Breast epithelium (tissue), 4 donors: ENCODE results near the gene CRYBB2. TPM values are rescaled to one million over a fixed set of nuclear protein-coding genes. Genes with fewer than 3 reads are reported as not detected.
"Not testable (repeated sequence)": the region's sequence is repeated elsewhere in the genome, so short reads cannot be mapped to it uniquely, and the experiment has no call there.

ENCODE experiments used
- DNase-seq, 2 donors: peaks; one replicate each; pipeline ENCODE4 v3.0.0-alpha.2; 2019; ENCODE audit warnings: low spot score in 2 of 2
- H3K27ac ChIP-seq, 2 donors: fragments of 200-600 bp; sonication (generic) in 1 of 2; one replicate each; pipeline ENCODE4 v1.5.1; 2016 to 2019; ENCODE audit warnings: mild to moderate bottlenecking in 1 of 2
- H3K27me3 ChIP-seq, 2 donors: fragments of 200-600 bp; sonication (generic) in 1 of 2; one replicate each; pipeline versions ENCODE4 v1.5.1 to v1.6.0; 2017 to 2019; ENCODE audit warnings: control low read depth in 1 of 2, mild to moderate bottlenecking in 1 of 2
- H3K36me3 ChIP-seq: fragments of 200-600 bp; one replicate; pipeline ENCODE4 v1.5.1; 2019
- H3K4me1 ChIP-seq, 2 donors: fragments of 200-600 bp; sonication (generic); one replicate each; pipeline ENCODE4 v1.5.1; 2016 to 2019; ENCODE audit warnings: control low read depth in 1 of 2
- H3K4me3 ChIP-seq, 3 donors: fragments of 200-600 bp; sonication (generic); 1 replicate in 2 of 3; 2 replicates in 1 of 3; pipeline ENCODE4 v1.5.1; 2016 to 2019; ENCODE audit warnings: mild to moderate bottlenecking in 3 of 3, moderate library complexity in 2 of 3
- H3K9me3 ChIP-seq, 2 donors: fragments of 200-600 bp; sonication (generic) in 1 of 2; one replicate each; pipeline ENCODE4 v1.5.1; 2016 to 2019; ENCODE audit warnings: control low read depth in 1 of 2
- POLR2A ChIP-seq: fragments of 450-650 bp; IDR thresholded peaks from one replicate; pipeline ENCODE4 v1.6.1; 2016; ENCODE audit warnings: antibody characterized with exemption, mild to moderate bottlenecking, moderate library complexity
- POLR2AphosphoS5 ChIP-seq, 3 donors: sonication (generic); formaldehyde crosslinking; IDR thresholded peaks; one replicate each; pipeline ENCODE4 v1.6.1; 2017; ENCODE audit warnings: antibody characterized with exemption in 3 of 3
- intact Hi-C: fragments of 100-400 bp; cut with DNase I; formaldehyde crosslinking; loops from one replicate; pipeline ENCODE4 v1.15.1; 2023; ENCODE audit warnings: low total_unique reads
- total RNA-seq, 3 donors: library from RNA; depleted of rRNA; stranded (reverse); fragments of >200 nt; gene quantifications; one replicate each; pipeline ENCODE4 v1.1.0, GENCODE V29; 2016
- TF ChIP-seq, protein P1 (sequence below), 3 donors: fragments of 450-650 bp; IDR thresholded peaks; one replicate each; pipeline ENCODE4 v1.5.1; 2016 to 2017; ENCODE audit warnings: antibody characterized with exemption in 3 of 3, mild to moderate bottlenecking in 3 of 3, moderate library complexity in 3 of 3

CRYBB2 gene
- total RNA-seq, 3 donors from 2014 or later, result 0.66 TPM; not detected in 2

DNA sequence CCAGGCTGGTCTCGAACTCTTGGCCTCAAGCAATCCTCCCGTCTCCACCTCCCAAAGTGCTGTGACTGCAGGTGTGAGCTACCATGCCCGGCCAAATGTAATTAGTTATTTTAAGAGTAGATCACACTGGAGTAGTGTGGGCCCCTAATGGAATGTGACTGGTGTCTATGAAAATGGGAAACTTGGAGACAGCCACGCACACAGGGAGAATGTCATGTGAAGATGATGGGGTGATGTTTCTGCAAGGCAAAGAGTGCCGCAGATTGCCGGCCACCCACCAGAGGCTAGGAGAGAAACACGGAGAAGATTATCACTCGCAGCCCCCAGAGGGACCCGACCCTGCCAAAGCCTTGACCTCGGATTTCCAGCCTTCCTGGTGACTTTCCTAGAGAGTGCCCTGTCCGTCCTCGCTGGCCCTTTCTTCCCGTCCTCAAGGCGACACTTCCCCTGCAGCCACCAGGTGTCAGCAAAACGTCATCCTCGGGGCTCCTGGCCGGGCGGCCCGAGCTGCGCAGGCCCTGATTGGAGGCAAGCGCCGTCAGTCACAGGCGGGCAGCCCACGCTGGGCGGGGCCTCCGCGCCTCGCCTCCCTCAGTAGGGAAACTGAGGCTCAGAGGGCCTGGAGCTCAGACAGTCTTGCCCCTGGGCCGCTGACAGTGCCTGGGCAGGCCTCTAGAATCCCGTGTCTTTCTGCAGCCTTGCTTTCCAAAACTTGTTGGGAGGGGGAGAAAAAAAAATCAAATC, 16.3 kb downstream of the CRYBB2 start:
- TF ChIP-seq POLR2AphosphoS5 (IDR thresholded peaks at IDR 0.05), result no peak
- TF ChIP-seq, protein P1, sequence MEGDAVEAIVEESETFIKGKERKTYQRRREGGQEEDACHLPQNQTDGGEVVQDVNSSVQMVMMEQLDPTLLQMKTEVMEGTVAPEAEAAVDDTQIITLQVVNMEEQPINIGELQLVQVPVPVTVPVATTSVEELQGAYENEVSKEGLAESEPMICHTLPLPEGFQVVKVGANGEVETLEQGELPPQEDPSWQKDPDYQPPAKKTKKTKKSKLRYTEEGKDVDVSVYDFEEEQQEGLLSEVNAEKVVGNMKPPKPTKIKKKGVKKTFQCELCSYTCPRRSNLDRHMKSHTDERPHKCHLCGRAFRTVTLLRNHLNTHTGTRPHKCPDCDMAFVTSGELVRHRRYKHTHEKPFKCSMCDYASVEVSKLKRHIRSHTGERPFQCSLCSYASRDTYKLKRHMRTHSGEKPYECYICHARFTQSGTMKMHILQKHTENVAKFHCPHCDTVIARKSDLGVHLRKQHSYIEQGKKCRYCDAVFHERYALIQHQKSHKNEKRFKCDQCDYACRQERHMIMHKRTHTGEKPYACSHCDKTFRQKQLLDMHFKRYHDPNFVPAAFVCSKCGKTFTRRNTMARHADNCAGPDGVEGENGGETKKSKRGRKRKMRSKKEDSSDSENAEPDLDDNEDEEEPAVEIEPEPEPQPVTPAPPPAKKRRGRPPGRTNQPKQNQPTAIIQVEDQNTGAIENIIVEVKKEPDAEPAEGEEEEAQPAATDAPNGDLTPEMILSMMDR (IDR thresholded peaks at IDR 0.05), result peak in 2 of 3 donors; percentile 51 to 68
- Histone ChIP-seq H3K36me3 (no peaks in the 10 kb centered on the region), H3K4me3 (no peak overlapping the region), H3K4me1 (no peaks in the 10 kb centered on the region), H3K27ac (no peak overlapping the region), H3K27me3 (peaks cover 0 to 7% of the 10 kb centered on the region in 2 donors), H3K9me3 (no peaks in the 10 kb centered on the region)
- intact Hi-C loops, result no loop called here
- peak; percentile 27 to 82 for DNase-seq

DNA sequence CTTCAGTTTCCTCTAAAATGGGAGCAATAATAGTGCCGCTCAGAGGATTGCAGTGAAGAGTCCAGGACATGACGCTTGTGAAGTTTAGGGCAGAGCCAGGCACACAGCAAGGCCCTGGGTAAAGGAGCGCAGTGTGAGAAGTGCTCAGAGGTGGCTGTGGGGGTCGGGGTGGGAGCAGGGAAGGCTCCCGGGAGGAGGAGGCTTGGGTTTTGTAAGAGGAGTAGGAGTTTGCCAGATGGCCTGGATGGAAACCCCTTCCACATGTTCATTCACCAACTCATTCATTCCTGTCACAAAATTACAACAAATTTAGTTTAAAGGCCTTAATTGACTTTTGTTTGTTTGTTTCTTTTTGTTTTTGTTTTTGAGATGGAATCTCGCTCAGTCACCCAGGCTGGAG, 17.0 kb downstream of the CRYBB2 start:
- TF ChIP-seq POLR2A (no peak), POLR2AphosphoS5 (IDR thresholded peaks at IDR 0.05) (no peak)
- TF ChIP-seq, protein P1 (IDR thresholded peaks at IDR 0.05), result no peak
- Histone ChIP-seq H3K36me3 (no peaks in the 10 kb centered on the region), H3K27ac (no peak overlapping the region), H3K27me3 (peaks cover 0 to 7% of the 10 kb centered on the region in 2 donors), H3K9me3 (no peaks in the 10 kb centered on the region), H3K4me3 (no peak overlapping the region), H3K4me1 (no peaks in the 10 kb centered on the region)
- DNase-seq, result no peak
- intact Hi-C loops, result no loop called here

DNA sequence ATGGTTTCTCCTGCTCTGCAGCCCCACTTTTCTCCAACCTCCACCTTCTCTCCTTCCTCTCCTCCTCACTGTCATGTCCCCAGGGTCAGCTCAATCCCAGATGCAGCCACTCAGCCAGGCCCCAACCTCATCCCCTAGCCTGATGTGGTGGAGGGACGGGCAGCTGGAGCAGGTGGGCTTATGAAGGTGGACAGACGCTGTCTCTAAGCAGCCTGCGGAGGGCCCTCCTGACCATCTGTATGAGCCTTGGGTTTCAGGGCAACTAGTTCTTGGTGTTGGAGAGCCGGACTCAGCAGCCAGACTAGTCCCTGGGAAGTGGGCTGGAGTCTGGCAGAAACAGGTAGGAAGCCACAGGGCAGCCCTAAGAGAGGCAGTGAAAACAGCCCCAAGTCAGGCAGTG, 18.1 kb downstream of the CRYBB2 start:
- Histone ChIP-seq H3K36me3 (no peaks in the 10 kb centered on the region), H3K27ac (no peak overlapping the region), H3K9me3 (no peaks in the 10 kb centered on the region), H3K27me3 (peaks cover 0 to 7% of the 10 kb centered on the region in 2 donors), H3K4me1 (no peaks in the 10 kb centered on the region), H3K4me3 (no peak overlapping the region)
- intact Hi-C loops, result no loop called here
- DNase-seq, result no peak
- TF ChIP-seq, protein P1 (IDR thresholded peaks at IDR 0.05), result no peak
- TF ChIP-seq POLR2A (no peak), POLR2AphosphoS5 (IDR thresholded peaks at IDR 0.05) (no peak)

DNA sequence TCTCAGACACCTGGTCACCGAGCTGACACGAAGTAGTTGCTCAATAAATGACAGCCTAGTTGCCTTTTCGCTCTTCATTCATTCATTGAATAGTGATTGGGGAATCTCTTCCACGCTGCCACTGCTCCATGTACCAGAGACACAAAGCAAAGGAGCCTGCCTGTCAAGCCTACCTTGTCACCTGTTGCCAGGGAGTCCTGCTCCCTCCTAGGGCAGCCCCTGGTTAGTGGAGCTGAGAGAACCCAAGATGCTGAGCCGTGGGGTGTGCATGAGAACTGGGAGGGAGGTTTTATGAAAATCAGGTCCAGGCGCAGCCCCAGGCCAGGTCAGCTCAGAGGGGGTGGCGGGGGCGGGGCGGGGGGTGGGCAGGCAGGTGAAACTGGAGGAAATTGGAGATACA, 18.6 kb downstream of the CRYBB2 start:
- H3K36me3 ChIP-seq, H3K4me1 ChIP-seq, H3K27me3 ChIP-seq, H3K4me3 ChIP-seq, intact Hi-C loops, DNase-seq, H3K27ac ChIP-seq, H3K9me3 ChIP-seq: not testable (repeated sequence)

DNA sequence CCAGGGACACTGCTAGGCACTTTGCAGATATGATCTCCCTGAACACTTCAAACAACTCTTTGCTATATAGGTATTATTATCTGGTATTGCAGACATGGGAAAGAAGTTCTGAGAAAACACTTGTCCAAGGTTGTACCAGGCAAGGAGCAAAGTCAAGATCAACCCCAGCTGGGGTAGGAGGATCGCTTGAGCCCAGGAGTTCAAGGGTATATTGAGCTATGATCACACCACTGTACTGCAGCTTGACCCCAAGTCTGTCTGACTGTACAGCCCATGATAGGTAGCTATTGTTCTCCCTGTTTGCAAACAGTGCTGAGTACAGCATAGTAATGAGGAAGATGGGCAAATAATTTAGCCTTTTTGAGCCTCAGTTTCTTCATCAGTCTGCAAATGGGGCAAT, 35.7 kb downstream of the CRYBB2 start:
- H3K27me3 ChIP-seq, H3K36me3 ChIP-seq, H3K4me1 ChIP-seq, H3K9me3 ChIP-seq, DNase-seq, intact Hi-C loops, H3K4me3 ChIP-seq, H3K27ac ChIP-seq: not testable (repeated sequence)

DNA sequence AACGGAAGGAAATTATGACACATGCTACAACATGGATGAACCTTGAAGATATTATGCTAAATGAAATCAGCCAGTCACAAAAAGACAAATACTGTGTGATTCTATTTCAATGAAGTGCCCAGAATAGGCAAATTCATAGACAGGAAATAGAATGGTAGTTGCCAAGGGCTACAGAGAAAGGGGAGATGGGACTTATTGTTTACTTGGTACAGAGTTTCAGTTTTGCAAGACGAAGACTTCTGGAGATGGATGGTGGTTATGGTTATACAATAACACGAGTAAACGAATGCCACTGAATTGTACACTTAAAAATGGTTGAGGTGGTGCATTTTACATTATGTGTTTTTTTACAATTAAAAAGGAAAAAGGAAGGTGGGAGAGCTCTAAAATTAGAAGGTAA, 48.1 kb downstream of the CRYBB2 start:
- H3K4me3 ChIP-seq, H3K9me3 ChIP-seq, DNase-seq, H3K27ac ChIP-seq, H3K4me1 ChIP-seq, H3K27me3 ChIP-seq, intact Hi-C loops, H3K36me3 ChIP-seq: not testable (repeated sequence)

DNA sequence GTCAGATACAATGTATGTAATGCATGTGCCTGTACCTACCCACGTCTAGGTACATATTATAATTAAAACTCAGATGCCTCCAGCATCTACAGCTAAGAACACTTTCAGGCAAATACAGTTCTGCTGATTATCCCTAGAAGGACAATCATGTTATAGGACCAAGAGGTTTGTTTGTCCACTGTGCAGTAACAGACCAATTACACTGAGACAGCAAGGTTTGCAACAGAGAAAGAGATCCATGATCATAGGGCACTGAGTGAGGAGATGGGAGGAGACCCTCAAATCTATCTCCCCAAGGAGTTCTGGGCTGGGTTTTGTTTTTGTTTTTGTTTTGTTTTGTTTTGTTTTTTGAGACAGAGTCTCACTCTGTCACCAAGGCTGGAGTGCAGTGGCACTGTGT, 49.5 kb downstream of the CRYBB2 start:
- H3K9me3 ChIP-seq, H3K27ac ChIP-seq, intact Hi-C loops, H3K36me3 ChIP-seq, H3K4me3 ChIP-seq, H3K4me1 ChIP-seq, DNase-seq, H3K27me3 ChIP-seq: not testable (repeated sequence)

DNA sequence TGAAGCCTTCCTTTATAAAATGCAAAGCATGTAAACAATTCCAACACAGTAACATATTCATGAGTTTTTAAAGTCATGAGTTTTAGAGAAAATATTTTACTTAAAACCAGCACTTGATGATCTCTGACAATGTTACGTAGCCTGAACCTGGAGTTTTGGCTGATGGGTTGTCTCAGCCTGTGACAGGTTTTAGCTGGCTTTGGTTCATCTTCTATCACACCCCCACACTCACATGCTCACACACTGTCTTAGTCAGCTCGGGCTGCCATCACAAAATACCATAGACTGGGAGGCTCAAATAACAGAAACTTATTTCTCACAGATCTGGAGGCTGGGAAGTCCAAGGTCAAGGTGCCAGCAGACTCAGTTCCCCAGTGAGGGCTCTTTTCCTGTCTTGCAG, 50.6 kb downstream of the CRYBB2 start:
- intact Hi-C loops, H3K27ac ChIP-seq, H3K27me3 ChIP-seq, H3K4me3 ChIP-seq, H3K9me3 ChIP-seq, DNase-seq, H3K36me3 ChIP-seq, H3K4me1 ChIP-seq: not testable (repeated sequence)

DNA sequence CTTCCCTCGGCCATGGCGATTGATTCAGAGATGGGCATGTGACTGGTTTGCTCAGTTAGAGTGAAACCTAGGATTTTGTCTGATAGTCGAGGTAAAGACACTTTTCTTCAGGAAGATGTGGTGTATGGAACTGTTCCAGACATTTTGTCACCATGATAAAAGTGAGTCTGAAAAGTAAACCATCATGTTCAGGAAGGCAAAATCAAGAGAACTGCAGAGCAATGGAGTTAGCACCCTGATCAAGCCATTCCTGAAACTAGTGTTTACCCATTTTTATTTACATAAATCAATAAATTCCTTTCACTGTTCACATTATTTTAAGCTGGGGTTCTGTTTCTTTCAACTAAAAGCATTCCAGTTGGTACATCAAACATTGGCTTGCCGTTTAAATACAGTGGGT, 53.8 kb downstream of the CRYBB2 start:
- H3K4me3 ChIP-seq, H3K4me1 ChIP-seq, DNase-seq, intact Hi-C loops, H3K36me3 ChIP-seq, H3K9me3 ChIP-seq, H3K27ac ChIP-seq, H3K27me3 ChIP-seq: not testable (repeated sequence)

DNA sequence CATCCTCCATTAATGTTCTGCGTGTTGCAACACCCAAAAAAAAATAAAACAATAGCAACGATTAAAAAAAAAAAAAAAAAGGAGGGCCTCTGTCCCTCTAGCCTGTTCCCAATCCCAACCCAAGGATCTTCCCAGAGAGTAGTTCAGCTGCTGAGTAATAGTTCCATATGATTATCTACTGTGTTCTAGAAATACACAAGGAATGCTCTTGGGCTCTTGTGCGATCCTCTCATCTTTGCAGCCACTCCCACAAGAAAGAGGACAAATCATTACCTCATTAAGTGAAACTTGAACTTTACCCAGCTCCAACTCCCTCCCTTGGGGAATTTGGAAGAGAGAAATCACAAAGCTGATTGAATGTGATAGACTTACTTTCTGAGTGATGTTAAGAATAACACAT, 54.5 kb downstream of the CRYBB2 start:
- intact Hi-C loops, result not testable (repeated sequence)

More for the DNA sequence above, 54.5 kb downstream of the CRYBB2 start:
- not testable (repeated sequence) for DNase-seq, H3K36me3 ChIP-seq, H3K27me3 ChIP-seq, H3K4me3 ChIP-seq, H3K9me3 ChIP-seq, H3K27ac ChIP-seq, H3K4me1 ChIP-seq
